ENCODE measurements around the gene CES2.

DNA sequence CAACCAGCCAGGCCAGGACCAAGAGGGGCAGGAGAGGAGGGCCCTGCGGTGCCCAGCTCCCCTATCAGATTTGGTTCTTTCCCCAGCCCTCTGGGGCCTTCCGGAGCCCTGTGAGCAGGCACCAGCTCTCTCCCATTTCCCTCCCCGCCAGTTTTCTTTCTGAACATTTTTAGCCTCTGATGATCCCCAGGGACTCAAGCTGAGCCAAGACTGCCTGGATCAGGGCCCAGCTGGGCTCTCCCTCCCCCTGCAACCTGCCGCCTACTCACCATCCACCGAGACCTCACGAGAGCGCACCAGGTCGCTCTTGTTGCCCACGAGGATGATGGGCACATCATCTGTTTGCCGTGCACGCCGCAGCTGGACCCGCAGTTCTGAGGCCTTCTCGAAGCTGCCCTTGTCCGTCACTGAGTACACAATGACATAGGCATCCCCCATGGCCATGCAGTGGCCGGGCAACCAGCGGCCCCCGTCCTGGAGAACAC is 12.0 kb upstream of the CES2 start:
- no peak for TF ChIP-seq ISL1 (CRISPR knock-in tag; IDR thresholded peaks at IDR 0.05)
- TF ChIP-seq TCF4 (CRISPR knock-in tag; IDR thresholded peaks at IDR 0.05; ENCODE audit: borderline replicate concordance) = no peak
- TF ChIP-seq ZNF70 (CRISPR knock-in tag; IDR thresholded peaks at IDR 0.05) = no peak
- no peak for TF ChIP-seq RARB (CRISPR knock-in tag; IDR thresholded peaks at IDR 0.05)
- no peak for TF ChIP-seq PATZ1 (CRISPR knock-in tag; IDR thresholded peaks at IDR 0.05; ENCODE audit: borderline replicate concordance)
- TF ChIP-seq ARNTL (CRISPR knock-in tag; IDR thresholded peaks at IDR 0.05; ENCODE audit: borderline replicate concordance, low read depth) = no peak

All from SK-N-SH treated with all-trans-retinoic acid at 6 μM for 48 hours (cell line).